GM23338 (cell line): Measurements from ENCODE around the gene ZNF518A. TPM values are rescaled to one million over a fixed set of nuclear protein-coding genes. Genes with fewer than 3 reads are reported as not detected.

Experiments used
- ATAC-seq: fragments of 200-7000 bp; cut with Tn5 transposase; 3 replicates; pipeline ENCODE4 v1.9.1; 2020
- DNase-seq: peaks from one replicate; pipeline ENCODE4 v3.0.0-alpha.2; 2015; ENCODE audit warnings: low spot score
- H2AFZ ChIP-seq: fragments of 200-600 bp; sonication (generic); 2 replicates; pipeline ENCODE4 v1.8.0; 2016; ENCODE audit warnings: antibody characterized with exemption, mild to moderate bottlenecking, moderate library complexity
- H3F3A ChIP-seq: fragments of 200-600 bp; sonication (generic); replicated peaks from 2 replicates; pipeline ENCODE4 v1.8.0; 2017; ENCODE audit warnings: antibody characterized with exemption, mixed run types, low read depth
- H3K27ac ChIP-seq: fragments of 200-600 bp; sonication (generic); 2 replicates; pipeline ENCODE4 v1.6.1; 2016; ENCODE audit warnings: low read depth
- H3K27me3 ChIP-seq: fragments of 200-600 bp; sonication (generic); 2 replicates; pipeline ENCODE4 v1.8.0; 2016; ENCODE audit warnings: mild to moderate bottlenecking, mixed run types, moderate library complexity; ENCODE audit not compliant: insufficient read depth
- H3K36me3 ChIP-seq: fragments of 200-600 bp; sonication (generic); 2 replicates; pipeline ENCODE4 v1.8.0; 2016; ENCODE audit warnings: mild to moderate bottlenecking; ENCODE audit not compliant: insufficient read depth
- H3K4me1 ChIP-seq: fragments of 200-600 bp; sonication (generic); 2 replicates; pipeline ENCODE4 v1.8.0; 2016; ENCODE audit warnings: mild to moderate bottlenecking, moderate library complexity; ENCODE audit not compliant: insufficient read depth
- H3K4me2 ChIP-seq: fragments of 200-600 bp; sonication (generic); 2 replicates; pipeline ENCODE4 v1.7.1; 2017; ENCODE audit warnings: mixed run types
- H3K4me3 ChIP-seq: fragments of 200-600 bp; sonication (generic); 2 replicates; pipeline ENCODE4 v1.6.1; 2016; ENCODE audit warnings: mixed run types
- H3K79me2 ChIP-seq: fragments of 200-600 bp; sonication (generic); replicated peaks from 2 replicates; pipeline ENCODE4 v1.8.0; 2017; ENCODE audit warnings: mild to moderate bottlenecking; ENCODE audit not compliant: insufficient read depth
- H3K9me2 ChIP-seq: fragments of 200-600 bp; sonication (generic); 2 replicates; pipeline ENCODE4 v1.8.0; 2017; ENCODE audit not compliant: insufficient read depth
- H4K20me1 ChIP-seq: fragments of 200-600 bp; sonication (generic); replicated peaks from 2 replicates; pipeline ENCODE4 v1.8.0; 2017; ENCODE audit warnings: mild to moderate bottlenecking; ENCODE audit not compliant: insufficient read depth
- H3K27ac Mint-ChIP-seq: 2 replicates; pipeline ENCODE4 v1.8.0; 2020; ENCODE audit warnings: inconsistent platforms, mild to moderate bottlenecking, moderate library complexity, mixed read lengths
- H3K27me3 Mint-ChIP-seq: 3 replicates; pipeline ENCODE4 v1.8.0; 2022; ENCODE audit warnings: low read depth, mild to moderate bottlenecking, moderate library complexity, mixed read lengths, inconsistent platforms; ENCODE audit not compliant: insufficient read depth, poor library complexity
- H3K36me3 Mint-ChIP-seq: 3 replicates; pipeline ENCODE4 v1.8.0; 2021; ENCODE audit warnings: low read depth, mild to moderate bottlenecking, inconsistent platforms, moderate library complexity, mixed read lengths
- H3K4me1 Mint-ChIP-seq: 3 replicates; pipeline ENCODE4 v1.8.0; 2020; ENCODE audit warnings: mild to moderate bottlenecking, inconsistent platforms, mixed read lengths
- H3K4me3 Mint-ChIP-seq: 3 replicates; pipeline ENCODE4 v1.8.0; 2021; ENCODE audit warnings: moderate library complexity, mild to moderate bottlenecking, inconsistent platforms, mixed read lengths
- H3K9me3 Mint-ChIP-seq: 3 replicates; pipeline ENCODE4 v1.8.0; 2020; ENCODE audit warnings: moderate library complexity, mild to moderate bottlenecking, inconsistent platforms, mixed read lengths
- CREB1 ChIP-seq: fragments of 250-450 bp; sonication (Bioruptor Pico); IDR thresholded peaks from 2 replicates; pipeline ENCODE4 v1.5.0; 2020; ENCODE audit warnings: low read depth, mild to moderate bottlenecking, moderate library complexity
- CTCF ChIP-seq, 2 experiments: fragments of 200-600 bp in 1 of 2; sonication (generic) in 1 of 2; conservative IDR thresholded peaks; 2 replicates each; pipeline versions ENCODE4 v1.5.1 to v1.6.1; 2016 to 2017; ENCODE audit warnings: antibody characterized with exemption in 2 of 2, low read depth in 2 of 2, mild to moderate bottlenecking in 2 of 2, moderate library complexity in 1 of 2
- ETS1 ChIP-seq: IDR thresholded peaks from 2 replicates; pipeline ENCODE4 v1.6.1; 2016; ENCODE audit warnings: antibody characterized with exemption
- EZH2 ChIP-seq: fragments of 200-600 bp; sonication (generic); IDR thresholded peaks from one replicate; pipeline ENCODE4 v1.8.0; 2017; ENCODE audit warnings: antibody characterized with exemption, mild to moderate bottlenecking, low read depth; ENCODE audit not compliant: unreplicated experiment
- EZH2phosphoT487 ChIP-seq: fragments of 200-600 bp; sonication (generic); IDR thresholded peaks from one replicate; pipeline ENCODE4 v1.8.1; 2018; ENCODE audit warnings: antibody characterized with exemption; ENCODE audit not compliant: unreplicated experiment
- JUNB ChIP-seq: IDR thresholded peaks from one replicate; pipeline ENCODE4 v1.6.1; 2016; ENCODE audit warnings: antibody characterized with exemption; ENCODE audit not compliant: unreplicated experiment
- NANOG ChIP-seq: IDR thresholded peaks from 2 replicates; pipeline ENCODE4 v1.6.1; 2016; ENCODE audit warnings: antibody characterized with exemption, borderline replicate concordance
- POLR2AphosphoS5 ChIP-seq: IDR thresholded peaks from 2 replicates; pipeline ENCODE4 v1.6.1; 2016; ENCODE audit warnings: antibody characterized with exemption, low read depth
- REST ChIP-seq: IDR thresholded peaks from one replicate; pipeline ENCODE4 v1.6.1; 2018; ENCODE audit warnings: antibody characterized with exemption; ENCODE audit not compliant: unreplicated experiment
- STAT1 ChIP-seq: IDR thresholded peaks from one replicate; pipeline ENCODE4 v1.6.1; 2016; ENCODE audit warnings: antibody characterized with exemption; ENCODE audit not compliant: unreplicated experiment
- ZNF114 ChIP-seq: fragments of 250-450 bp; sonication (Bioruptor Pico); IDR thresholded peaks from 2 replicates; pipeline ENCODE4 v1.5.0; 2020; ENCODE audit warnings: mild to moderate bottlenecking, moderate library complexity
- ZNF331 ChIP-seq: fragments of 250-450 bp; sonication (Bioruptor Pico); IDR thresholded peaks from 2 replicates; pipeline ENCODE4 v1.5.0; 2020; ENCODE audit warnings: low read depth, mild to moderate bottlenecking, moderate library complexity
- polyA plus RNA-seq: library from polyadenylated mRNA; unstranded; fragments of >200 nt; fragmentation: Nextera tagmentation; extraction: Ambion mirVana; gene quantifications from 2 replicates; pipeline ENCODE4 v1.2.1, GENCODE V29; 2016
- total RNA-seq: library from RNA; depleted of rRNA; stranded (reverse); fragments of >200 nt; shearing (Covaris generic); gene quantifications from 2 replicates; pipeline ENCODE4 v1.2.3, GENCODE V29; 2014

The ZNF518A gene
- total and polyA plus RNA-seq, 2 experiments from 2014 or later: 44.6 to 52.1 TPM

GRCh38 chr10:96122824-96123223 is 7.3 kb upstream of the ZNF518A start:
- H3K9me2 ChIP-seq: no peaks in the 10 kb centered on the region
- H3K36me3 Mint-ChIP-seq: no peaks in the 10 kb centered on the region
- H3K79me2 ChIP-seq: no peaks in the 10 kb centered on the region
- no peaks in the 10 kb centered on the region for H3K27me3 ChIP-seq
- H3K4me1 ChIP-seq: peaks cover 12% of the 10 kb centered on the region
- H3F3A ChIP-seq: no peaks in the 10 kb centered on the region
- H3K4me3 ChIP-seq: no peak overlapping the region
- H3K36me3 ChIP-seq: no peaks in the 10 kb centered on the region
- DNase-seq (no peak), ATAC-seq (no peak)
- no peaks in the 10 kb centered on the region for H4K20me1 ChIP-seq
- peaks cover 19% of the 10 kb centered on the region for H3K4me1 Mint-ChIP-seq
- TF ChIP-seq JUNB: no peak
- no peak overlapping the region for H2AFZ ChIP-seq
- H3K27ac ChIP-seq: no peak overlapping the region
- H3K4me2 ChIP-seq: no peak overlapping the region
- H3K27ac Mint-ChIP-seq: no peak overlapping the region
- no peak overlapping the region for H3K4me3 Mint-ChIP-seq
- H3K9me3 Mint-ChIP-seq: no peaks in the 10 kb centered on the region
- H3K27me3 Mint-ChIP-seq: peaks cover 2% of the 10 kb centered on the region

GRCh38 chr10:96124230-96125141 is 5.6 kb upstream of the ZNF518A start:
- H3K4me2 ChIP-seq: peak overlapping the region; percentile 73
- Mint-ChIP-seq H3K27ac (peak overlapping the region; percentile 98), H3K4me1 (peaks cover 26% of the 10 kb centered on the region), H3K4me3 (peak overlapping the region; percentile 81), H3K27me3 (peaks cover 5% of the 10 kb centered on the region), H3K9me3 (no peaks in the 10 kb centered on the region), H3K36me3 (peaks cover 3% of the 10 kb centered on the region; the same call in 1 of the 3 replicates)
- no peaks in the 10 kb centered on the region for H3F3A ChIP-seq
- peaks cover 12% of the 10 kb centered on the region for H3K4me1 ChIP-seq
- no peaks in the 10 kb centered on the region for H3K36me3 ChIP-seq
- peak; percentile 99 for ATAC-seq
- H3K79me2 ChIP-seq: no peaks in the 10 kb centered on the region
- peak overlapping the region; percentile 90 for H2AFZ ChIP-seq
- peak overlapping the region; percentile 51 for H3K4me3 ChIP-seq
- peak overlapping the region; percentile 35; the same call in 1 of the 2 replicates for H3K27ac ChIP-seq
- TF ChIP-seq EZH2phosphoT487 (no peak), POLR2AphosphoS5 (peak; percentile 59), ZNF114 (CRISPR knock-in tag) (no peak), REST (no peak)
- H3K27me3 ChIP-seq: no peaks in the 10 kb centered on the region
- DNase-seq: peak; percentile 75
- H4K20me1 ChIP-seq: no peaks in the 10 kb centered on the region
- 0 out of 2 replicates have a peak, but pooled peaks cover 3% of the 10 kb centered on the region for H3K9me2 ChIP-seq

GRCh38 chr10:96125142-96125515 is 5.0 kb upstream of the ZNF518A start:
- Histone ChIP-seq H3K9me2 (0 out of 2 replicates have a peak, but pooled peaks cover 3% of the 10 kb centered on the region), H3K27me3 (no peaks in the 10 kb centered on the region), H4K20me1 (no peaks in the 10 kb centered on the region), H2AFZ (no peak overlapping the region), H3K27ac (no peak overlapping the region), H3K4me2 (peak overlapping the region; percentile 73), H3K4me1 (peaks cover 12% of the 10 kb centered on the region), H3K79me2 (no peaks in the 10 kb centered on the region), H3K4me3 (peak overlapping the region; percentile 51; the same call in 1 of the 2 replicates), H3F3A (no peaks in the 10 kb centered on the region), H3K36me3 (no peaks in the 10 kb centered on the region)
- no peak for DNase-seq
- H3K27ac Mint-ChIP-seq: peak overlapping the region; percentile 98
- no peak for ATAC-seq
- peak overlapping the region; percentile 81 for H3K4me3 Mint-ChIP-seq
- H3K36me3 Mint-ChIP-seq: peaks cover 3% of the 10 kb centered on the region; the same call in 1 of the 3 replicates
- no peaks in the 10 kb centered on the region for H3K9me3 Mint-ChIP-seq
- peaks cover 12% of the 10 kb centered on the region for H3K27me3 Mint-ChIP-seq
- H3K4me1 Mint-ChIP-seq: peaks cover 26% of the 10 kb centered on the region
- TF ChIP-seq CTCF (conservative IDR thresholded peaks at IDR 0.05; ENCODE audit: low read depth in 2 of 2) (no peak), EZH2phosphoT487 (no peak), ZNF114 (CRISPR knock-in tag) (no peak), ZNF331 (no peak), NANOG (no peak), ETS1 (no peak), CREB1 (CRISPR knock-in tag) (no peak), JUNB (no peak), EZH2 (no peak), STAT1 (no peak)
